ENCODE data around the gene C1orf198. TPM values are rescaled to one million over a fixed set of nuclear protein-coding genes. Genes with fewer than 3 reads are reported as not detected.

C1orf198 gene
- total RNA-seq, 2 donors from 2014 or later = 166 to 273 TPM

DNA sequence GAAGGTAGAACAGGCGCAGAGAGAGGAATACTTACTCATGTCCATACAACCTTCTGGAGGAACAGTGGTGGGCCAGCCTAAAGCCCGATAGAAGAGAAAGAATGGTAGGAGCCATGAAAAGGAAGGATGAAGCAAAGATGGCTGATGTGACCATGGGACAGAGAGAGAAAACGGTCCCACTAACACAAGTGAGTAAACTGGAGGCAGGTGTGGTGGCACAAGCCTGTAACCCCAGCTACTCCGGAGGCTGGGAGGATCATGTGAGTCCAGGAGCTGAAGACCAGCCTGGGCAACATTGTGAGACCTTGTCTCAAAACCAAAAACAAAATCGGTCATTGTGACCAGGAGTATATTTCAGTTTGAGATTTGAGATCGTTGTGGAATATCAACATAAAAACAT lies 49.4 kb downstream of the C1orf198 start:
- Histone ChIP-seq H3K4me3 (no peak overlapping the region), H3K4me1 (ENCODE audit: control insufficient read depth in 1 of 2, low read depth in 2 of 2) (peaks cover 2 to 27% of the 10 kb centered on the region in 2 donors), H3K9me3 (no peaks in the 10 kb centered on the region), H3K27ac (no peak overlapping the region), H3K27me3 (replicated peaks; ENCODE audit: insufficient read depth) (no peaks in the 10 kb centered on the region), H3K36me3 (no peaks in the 10 kb centered on the region)
- no peak for ATAC-seq (ENCODE audit: insufficient number of reproducible peaks, low FRiP score, low read depth)
- TF ChIP-seq, protein P1, sequence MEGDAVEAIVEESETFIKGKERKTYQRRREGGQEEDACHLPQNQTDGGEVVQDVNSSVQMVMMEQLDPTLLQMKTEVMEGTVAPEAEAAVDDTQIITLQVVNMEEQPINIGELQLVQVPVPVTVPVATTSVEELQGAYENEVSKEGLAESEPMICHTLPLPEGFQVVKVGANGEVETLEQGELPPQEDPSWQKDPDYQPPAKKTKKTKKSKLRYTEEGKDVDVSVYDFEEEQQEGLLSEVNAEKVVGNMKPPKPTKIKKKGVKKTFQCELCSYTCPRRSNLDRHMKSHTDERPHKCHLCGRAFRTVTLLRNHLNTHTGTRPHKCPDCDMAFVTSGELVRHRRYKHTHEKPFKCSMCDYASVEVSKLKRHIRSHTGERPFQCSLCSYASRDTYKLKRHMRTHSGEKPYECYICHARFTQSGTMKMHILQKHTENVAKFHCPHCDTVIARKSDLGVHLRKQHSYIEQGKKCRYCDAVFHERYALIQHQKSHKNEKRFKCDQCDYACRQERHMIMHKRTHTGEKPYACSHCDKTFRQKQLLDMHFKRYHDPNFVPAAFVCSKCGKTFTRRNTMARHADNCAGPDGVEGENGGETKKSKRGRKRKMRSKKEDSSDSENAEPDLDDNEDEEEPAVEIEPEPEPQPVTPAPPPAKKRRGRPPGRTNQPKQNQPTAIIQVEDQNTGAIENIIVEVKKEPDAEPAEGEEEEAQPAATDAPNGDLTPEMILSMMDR (IDR thresholded peaks at IDR 0.05) = no peak
- DNase-seq (ENCODE audit: low spot score) = no peak

GRCh38 chr1:230818367-230818766 lies 50.0 kb downstream of the C1orf198 start:
- H3K4me1 ChIP-seq (ENCODE audit: control insufficient read depth in 1 of 2, low read depth in 2 of 2) = peaks cover 0 to 22% of the 10 kb centered on the region in 2 donors
- H3K4me3 ChIP-seq = no peak overlapping the region
- H3K27ac ChIP-seq = no peak overlapping the region
- peaks cover under 1% of the 10 kb centered on the region for H3K9me3 ChIP-seq
- H3K27me3 ChIP-seq (replicated peaks; ENCODE audit: insufficient read depth) = no peaks in the 10 kb centered on the region
- no peak for DNase-seq (ENCODE audit: low spot score)
- no peaks in the 10 kb centered on the region for H3K36me3 ChIP-seq
- TF ChIP-seq, protein P1 (IDR thresholded peaks at IDR 0.05) = no peak
- no peak for ATAC-seq (ENCODE audit: insufficient number of reproducible peaks, low FRiP score, low read depth)

DNA sequence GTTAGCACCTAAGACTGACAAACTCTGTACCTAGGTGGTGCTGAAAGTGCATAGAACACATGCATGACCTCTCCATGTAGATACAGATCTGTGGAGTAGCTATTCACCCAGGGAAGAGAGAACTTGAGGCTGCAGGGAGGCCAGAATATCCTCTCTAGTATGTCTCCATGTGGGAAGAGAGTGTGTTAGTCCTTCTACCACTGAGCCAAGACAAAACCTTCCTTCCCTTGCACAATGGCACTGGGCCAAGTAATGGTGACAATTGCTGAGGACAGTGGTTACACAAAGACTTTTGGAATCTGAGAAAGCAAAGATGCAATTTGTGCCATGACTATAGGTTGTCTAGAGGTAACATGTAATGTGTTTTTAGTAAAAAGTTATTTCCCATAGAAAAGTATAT lies 52.3 kb downstream of the C1orf198 start:
- H3K27me3 ChIP-seq (replicated peaks; ENCODE audit: insufficient read depth) = no peaks in the 10 kb centered on the region
- peaks cover 5% of the 10 kb centered on the region for H3K9me3 ChIP-seq
- DNase-seq (ENCODE audit: low spot score) = no peak
- H3K4me1 ChIP-seq (ENCODE audit: control insufficient read depth in 1 of 2, low read depth in 2 of 2) = no peaks in the 10 kb centered on the region
- TF ChIP-seq, protein P1 (IDR thresholded peaks at IDR 0.05) = no peak
- no peak overlapping the region for H3K27ac ChIP-seq
- H3K4me3 ChIP-seq = no peak overlapping the region
- ATAC-seq (ENCODE audit: insufficient number of reproducible peaks, low FRiP score, low read depth) = no peak
- no peaks in the 10 kb centered on the region for H3K36me3 ChIP-seq

DNA sequence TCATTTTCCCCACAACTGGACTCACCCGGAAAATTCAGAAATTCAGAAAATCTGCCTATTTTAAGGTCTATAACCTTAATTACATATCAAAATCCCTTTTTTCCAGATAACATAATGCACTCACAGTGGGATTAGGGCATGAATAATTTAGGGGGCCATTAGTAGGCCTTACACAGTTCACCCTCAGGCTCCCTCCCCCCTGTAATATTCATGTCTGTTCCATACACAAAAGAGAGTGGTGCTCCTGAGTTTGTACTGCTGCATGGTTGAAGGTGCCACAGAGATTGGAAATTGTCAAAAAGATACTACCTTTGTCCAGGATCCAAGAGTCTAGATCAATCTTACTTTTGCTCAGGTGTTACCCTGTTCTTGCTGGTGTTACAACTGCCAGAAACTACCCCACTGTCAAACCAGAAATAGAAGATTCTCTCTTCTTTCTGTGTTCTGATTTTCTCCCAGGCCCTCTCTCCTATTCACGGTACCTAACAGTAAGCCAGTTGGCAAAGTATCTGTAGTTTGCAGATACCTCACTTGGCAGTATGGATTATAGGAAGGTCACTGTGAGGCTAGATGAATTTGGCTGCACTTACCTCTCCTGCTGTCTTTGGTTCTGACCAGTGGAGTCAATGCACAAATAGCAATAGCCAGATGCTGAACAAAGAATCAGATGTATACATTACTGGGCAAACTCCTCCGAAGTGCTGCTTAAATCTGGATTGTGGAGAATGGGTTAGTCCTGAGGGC lies 53.2 kb downstream of the C1orf198 start:
- Histone ChIP-seq H3K4me1 (ENCODE audit: control insufficient read depth in 1 of 2, low read depth in 2 of 2) (no peaks in the 10 kb centered on the region), H3K36me3 (no peaks in the 10 kb centered on the region), H3K27ac (no peak overlapping the region), H3K9me3 (peaks cover 5% of the 10 kb centered on the region), H3K4me3 (no peak overlapping the region), H3K27me3 (replicated peaks; ENCODE audit: insufficient read depth) (no peaks in the 10 kb centered on the region)
- no peak for ATAC-seq (ENCODE audit: insufficient number of reproducible peaks, low FRiP score, low read depth)
- no peak for DNase-seq (ENCODE audit: low spot score)
- TF ChIP-seq, protein P1 (IDR thresholded peaks at IDR 0.05) = no peak

DNA sequence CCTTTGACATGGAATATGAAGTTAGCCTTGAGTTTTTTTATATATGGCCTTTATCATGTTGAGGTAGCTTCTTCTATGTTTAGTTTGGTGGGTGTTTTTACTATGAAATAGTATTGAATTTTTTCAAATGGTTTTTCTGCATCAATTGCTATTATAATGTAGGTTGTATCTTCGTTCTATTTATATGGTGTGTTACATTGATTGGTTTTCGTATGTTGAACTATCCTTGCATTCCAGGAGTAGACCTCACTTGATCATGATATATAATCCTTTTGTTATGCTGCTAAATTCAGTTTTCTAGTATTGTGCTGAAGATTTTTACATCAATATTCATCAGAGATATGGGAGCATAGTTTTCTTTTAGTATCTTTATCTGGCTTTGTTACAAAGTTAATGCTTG lies 55.8 kb downstream of the C1orf198 start:
- ATAC-seq (ENCODE audit: insufficient number of reproducible peaks, low FRiP score, low read depth) = no peak
- TF ChIP-seq, protein P1 (IDR thresholded peaks at IDR 0.05) = no peak

More for the DNA sequence above, 55.8 kb downstream of the C1orf198 start:
- no peaks in the 10 kb centered on the region for H3K36me3 ChIP-seq
- H3K9me3 ChIP-seq = peaks cover 5% of the 10 kb centered on the region
- H3K4me1 ChIP-seq (ENCODE audit: control insufficient read depth in 1 of 2, low read depth in 2 of 2) = peaks cover 6 to 23% of the 10 kb centered on the region in 2 donors
- H3K27me3 ChIP-seq (replicated peaks; ENCODE audit: insufficient read depth) = no peaks in the 10 kb centered on the region
- DNase-seq (ENCODE audit: low spot score) = no peak
- H3K27ac ChIP-seq = no peak overlapping the region
- no peak overlapping the region for H3K4me3 ChIP-seq

Data from thoracic aorta (tissue), 2 donors.